T-helper 1 cell treated with Interleukin-12 subunit alpha and Interleukin-12 subunit beta and Interleukin-4 antibody, amounts not matched to agents 30 ng/mL and 1 ng/mL, for 36 hours (primary cell): Measurements from ENCODE around the gene SLC12A5. TPM values are rescaled to one million over a fixed set of nuclear protein-coding genes. Genes with fewer than 3 reads are reported as not detected.

ENCODE experiments used
- intact Hi-C: fragments of 100-400 bp; cut with micrococcal nuclease; formaldehyde crosslinking; loops from one replicate; pipeline ENCODE4 v1.15.1; 2024
- total RNA-seq: library from RNA; stranded (reverse); gene quantifications from 2 replicates; pipeline ENCODE4 v1.2.3, GENCODE V29; 2022

SLC12A5 gene
- total RNA-seq, 1 donor from 2014 or later = 0.88 TPM

GRCh38 chr20:46023999-46024398, 5.0 kb upstream of the SLC12A5 start:
- intact Hi-C loops = loop anchor here (1.0 to 5.0 kb wide), 7 partner anchors 65 to 383 kb away; partner anchors contain the start of genes ELMO2 and NCOA5

GRCh38 chr20:46025376-46025783, 3.6 kb upstream of the SLC12A5 start:
- intact Hi-C loops = no loop called here

GRCh38 chr20:46027245-46027853, 1.7 kb upstream of the SLC12A5 start:
- intact Hi-C loops = loop anchor here (1.0 kb wide), 1 partner anchor 14 kb away; no protein-coding TSS in a partner anchor

- intact Hi-C loops = no loop called here
Measured at GRCh38 chr20:46028110-46028509, 905 bp upstream of the SLC12A5 start.

GRCh38 chr20:46030284-46031013, 1.4 kb downstream of the SLC12A5 start:
- intact Hi-C loops = no loop called here

- intact Hi-C loops = no loop called here
Measured at GRCh38 chr20:46031014-46031569, 2.1 kb downstream of the SLC12A5 start.

GRCh38 chr20:46031701-46032254, 2.8 kb downstream of the SLC12A5 start:
- intact Hi-C loops = no loop called here

- intact Hi-C loops = no loop called here
Measured at GRCh38 chr20:46034039-46034438, 5.0 kb downstream of the SLC12A5 start.

GRCh38 chr20:46035253-46035652, 6.2 kb downstream of the SLC12A5 start:
- intact Hi-C loops = no loop called here

- intact Hi-C loops = no loop called here
Measured at GRCh38 chr20:46035713-46036112, 6.7 kb downstream of the SLC12A5 start.

- intact Hi-C loops = no loop called here
Measured at GRCh38 chr20:46036370-46036769, 7.4 kb downstream of the SLC12A5 start.

- intact Hi-C loops = no loop called here
Measured at GRCh38 chr20:46037036-46037435, 8.0 kb downstream of the SLC12A5 start.

- intact Hi-C loops = loop anchor here (1.0 kb wide), 1 partner anchor 14 kb away; no protein-coding TSS in a partner anchor
Measured at GRCh38 chr20:46040902-46041535, 12.0 kb downstream of the SLC12A5 start.

- intact Hi-C loops = no loop called here
Measured at GRCh38 chr20:46043556-46043955, 14.5 kb downstream of the SLC12A5 start.

- intact Hi-C loops = no loop called here
Measured at GRCh38 chr20:46044896-46045295, 15.9 kb downstream of the SLC12A5 start.

- intact Hi-C loops = no loop called here
Measured at GRCh38 chr20:46046588-46047310, 17.7 kb downstream of the SLC12A5 start.

GRCh38 chr20:46047821-46048220, 18.8 kb downstream of the SLC12A5 start:
- intact Hi-C loops = no loop called here

GRCh38 chr20:46049190-46049589, 20.2 kb downstream of the SLC12A5 start:
- intact Hi-C loops = no loop called here

- intact Hi-C loops = no loop called here
Measured at GRCh38 chr20:46049815-46050214, 20.8 kb downstream of the SLC12A5 start.

GRCh38 chr20:46050444-46050843, 21.4 kb downstream of the SLC12A5 start:
- intact Hi-C loops = no loop called here

GRCh38 chr20:46050885-46051284, 21.9 kb downstream of the SLC12A5 start:
- intact Hi-C loops = no loop called here
